Stimulated activated memory B cell treated with anti-CD40 and anti-IgM and Interleukin-4, amounts not matched to agents 10 μg/mL and 1 μg/mL and 100 μg/mL, for 72 hours (primary cell): ENCODE measurements around the gene EBP.

Source experiments
- ATAC-seq: fragments of 150-1000 bp; cut with Tn5 transposase; 2 replicates; pipeline ENCODE4 v1.10.0; 2021
- H3K27ac Mint-ChIP-seq: one replicate; pipeline ENCODE4 v1.8.0; 2022; ENCODE audit warnings: mild to moderate bottlenecking, mixed read lengths
- H3K27me3 Mint-ChIP-seq: one replicate; pipeline ENCODE4 v1.8.0; 2022; ENCODE audit warnings: mixed read lengths
- H3K36me3 Mint-ChIP-seq: one replicate; pipeline ENCODE4 v1.8.0; 2022; ENCODE audit warnings: mixed read lengths
- H3K4me1 Mint-ChIP-seq: one replicate; pipeline ENCODE4 v1.8.0; 2022; ENCODE audit warnings: mixed read lengths
- H3K4me3 Mint-ChIP-seq: one replicate; pipeline ENCODE4 v1.8.0; 2022; ENCODE audit warnings: mild to moderate bottlenecking, moderate library complexity, mixed read lengths
- H3K9me3 Mint-ChIP-seq: one replicate; pipeline ENCODE4 v1.8.0; 2022; ENCODE audit warnings: mixed read lengths

EBP gene

DNA sequence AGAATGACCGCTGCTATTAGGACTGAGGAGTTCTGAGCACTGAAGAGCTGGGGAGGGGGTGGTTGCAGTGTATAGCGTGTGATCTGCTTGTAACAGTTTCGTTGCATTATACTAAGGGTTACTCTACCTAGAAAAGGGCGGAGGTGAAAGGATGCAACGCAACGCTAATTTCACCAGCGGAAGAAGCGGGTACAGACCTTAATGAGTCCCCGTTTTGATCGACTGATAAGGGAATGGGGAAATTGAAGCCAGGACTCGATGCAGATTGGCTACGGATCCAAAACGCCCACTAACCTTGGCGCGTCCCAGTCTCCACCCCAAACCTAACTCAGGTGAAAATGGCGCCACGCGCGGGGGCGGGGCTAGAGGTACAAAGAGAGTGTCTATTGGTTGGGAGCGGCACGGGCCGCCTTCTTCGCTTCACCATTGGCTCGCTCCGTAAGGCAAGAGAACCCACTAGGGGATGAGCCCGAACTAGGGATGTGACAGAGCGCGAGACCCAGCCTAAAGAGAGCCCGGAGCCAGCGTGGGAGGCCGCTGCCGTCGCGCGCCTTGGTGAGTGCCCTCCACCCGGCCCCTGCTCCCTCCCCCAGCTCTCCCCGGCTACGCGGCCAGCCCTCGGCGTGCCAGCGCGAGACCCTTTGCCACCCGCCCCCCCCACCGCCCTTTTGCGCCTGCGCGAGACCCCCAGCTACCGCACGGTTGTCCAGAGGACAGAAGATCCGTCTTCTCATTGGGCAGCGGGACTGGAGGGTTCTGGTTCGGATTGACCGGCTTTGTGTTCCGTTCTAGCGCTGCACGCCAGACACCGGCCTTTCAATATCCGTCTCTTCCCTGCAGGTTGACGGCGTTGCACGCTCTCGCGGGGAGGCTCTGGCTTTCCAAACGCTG, at the start of gene EBP:
Gene EBP (plus strand): TSS at position 456 of the 891 bp plus-strand sequence. CDS start 1,964 bp downstream, outside the sequence.
- H3K4me3 Mint-ChIP-seq = peak within 1 kb of the TSS; percentile 84
- peak; percentile 100 for ATAC-seq
- H3K9me3 Mint-ChIP-seq = no peaks in the 10 kb centered on the region
- H3K4me1 Mint-ChIP-seq = peaks cover 21% of the 10 kb centered on the region
- no peaks in the 10 kb centered on the region for H3K27me3 Mint-ChIP-seq
- peak within 1 kb of the TSS; percentile 95 for H3K27ac Mint-ChIP-seq
- H3K36me3 Mint-ChIP-seq = peaks cover 8% of the 10 kb centered on the region

DNA sequence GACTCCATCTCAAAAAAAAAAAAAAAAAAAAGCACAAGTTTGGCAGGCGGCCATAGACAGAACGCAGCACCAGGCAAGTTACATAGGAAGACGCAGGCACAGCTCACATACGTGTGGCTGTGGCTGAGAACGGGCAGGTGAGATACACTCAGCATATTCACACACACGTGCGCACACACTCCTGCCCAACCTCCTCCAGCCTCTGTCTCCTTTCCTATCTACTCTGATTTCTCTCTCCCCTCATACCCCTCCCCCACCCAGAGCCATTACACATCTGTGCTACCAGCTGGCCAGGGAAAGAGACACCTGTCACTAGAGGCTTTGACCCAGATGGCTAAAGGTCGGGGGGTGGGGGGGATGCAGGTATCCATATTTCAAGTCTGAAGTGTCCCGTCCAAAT, 49.4 kb upstream of the EBP start:
- Mint-ChIP-seq H3K9me3 (no peaks in the 10 kb centered on the region), H3K36me3 (peaks cover under 1% of the 10 kb centered on the region), H3K4me3 (no peak overlapping the region), H3K27me3 (no peaks in the 10 kb centered on the region), H3K4me1 (peaks cover 35% of the 10 kb centered on the region), H3K27ac (no peak overlapping the region)
- no peak for ATAC-seq

DNA sequence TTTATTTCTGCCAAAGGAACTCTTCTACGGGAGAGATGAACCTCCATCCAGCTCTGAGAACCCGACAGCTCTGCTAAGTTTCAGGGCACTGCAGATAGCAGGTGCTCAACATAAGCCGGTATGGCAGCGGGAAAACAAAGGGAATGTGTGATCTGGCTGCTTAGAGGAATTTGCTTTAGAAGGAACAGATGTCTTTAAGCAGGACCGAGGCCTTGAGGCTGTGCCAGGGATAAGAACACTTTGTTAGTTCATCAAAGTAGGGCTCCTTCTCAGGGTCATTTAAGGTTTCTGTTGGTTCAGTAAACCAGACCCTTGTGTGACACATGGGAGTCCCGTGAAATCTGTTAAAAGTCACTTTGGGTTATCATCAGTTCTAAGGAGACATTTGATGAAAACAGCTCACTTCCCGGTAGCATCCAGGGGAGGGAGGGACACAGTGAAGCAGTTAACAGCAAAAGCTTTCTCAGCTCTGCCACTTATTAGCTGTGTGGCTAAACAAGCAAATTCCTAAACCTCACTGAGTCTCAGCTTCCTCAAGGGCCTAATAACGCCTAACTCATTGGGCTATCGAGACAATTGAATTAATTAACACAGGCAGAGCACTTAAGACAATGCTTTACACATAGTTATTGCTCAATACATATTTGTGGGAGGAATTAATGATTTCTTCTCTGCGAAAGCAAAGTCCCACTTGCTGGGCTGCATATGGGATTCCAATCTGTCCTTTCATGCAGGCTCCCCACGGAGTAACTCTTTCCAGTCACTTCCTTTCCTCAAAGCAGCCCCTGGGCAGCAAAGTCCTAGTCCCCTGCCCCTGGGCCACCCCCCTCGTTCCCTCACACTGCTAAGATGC, 48.5 kb upstream of the EBP start:
- H3K4me3 Mint-ChIP-seq = no peak overlapping the region
- no peak for ATAC-seq
- H3K4me1 Mint-ChIP-seq = peaks cover 35% of the 10 kb centered on the region
- H3K27me3 Mint-ChIP-seq = no peaks in the 10 kb centered on the region
- H3K36me3 Mint-ChIP-seq = peaks cover 8% of the 10 kb centered on the region
- no peak overlapping the region for H3K27ac Mint-ChIP-seq
- no peaks in the 10 kb centered on the region for H3K9me3 Mint-ChIP-seq

DNA sequence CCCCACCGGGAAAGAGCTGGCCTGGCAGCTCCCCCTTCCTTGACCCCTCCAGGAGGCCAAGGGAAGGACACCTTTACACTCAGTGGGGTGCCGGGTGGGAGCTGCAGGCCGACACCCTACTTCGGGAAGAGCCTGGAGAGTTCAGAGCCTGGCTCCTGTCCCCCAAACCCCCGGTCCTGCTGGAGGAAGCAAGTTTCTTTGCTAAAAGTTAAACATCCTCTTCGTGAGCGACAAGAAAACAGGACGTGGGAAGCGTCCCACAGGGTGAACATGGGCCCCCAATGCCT, 48.0 kb upstream of the EBP start:
- H3K4me3 Mint-ChIP-seq = no peak overlapping the region
- H3K9me3 Mint-ChIP-seq = no peaks in the 10 kb centered on the region
- H3K27me3 Mint-ChIP-seq = no peaks in the 10 kb centered on the region
- H3K4me1 Mint-ChIP-seq = peaks cover 34% of the 10 kb centered on the region
- H3K27ac Mint-ChIP-seq = no peak overlapping the region
- ATAC-seq = no peak
- peaks cover 14% of the 10 kb centered on the region for H3K36me3 Mint-ChIP-seq

DNA sequence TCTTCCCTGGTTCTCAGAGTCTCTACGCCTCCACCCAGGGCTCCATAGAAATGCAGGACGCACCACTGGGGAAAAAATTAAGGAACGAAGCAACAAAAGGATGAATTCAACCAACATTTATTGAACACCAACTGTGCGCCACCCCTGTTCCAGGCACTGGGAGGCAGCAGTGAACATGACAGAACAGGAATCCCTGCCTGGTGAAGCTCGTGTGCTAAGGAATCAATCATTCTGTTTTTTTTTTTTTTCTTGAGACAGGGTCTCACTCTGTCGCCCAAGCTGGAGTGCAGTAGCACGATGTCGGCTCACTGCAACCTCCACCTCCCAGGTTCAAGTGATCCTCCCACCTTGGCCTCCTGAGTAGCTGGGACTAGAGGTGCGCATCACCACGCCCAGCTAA, 47.5 kb upstream of the EBP start:
- Mint-ChIP-seq H3K36me3 (peaks cover 19% of the 10 kb centered on the region), H3K27ac (no peak overlapping the region), H3K27me3 (no peaks in the 10 kb centered on the region), H3K4me3 (no peak overlapping the region), H3K9me3 (no peaks in the 10 kb centered on the region), H3K4me1 (peaks cover 31% of the 10 kb centered on the region)
- ATAC-seq = no peak

DNA sequence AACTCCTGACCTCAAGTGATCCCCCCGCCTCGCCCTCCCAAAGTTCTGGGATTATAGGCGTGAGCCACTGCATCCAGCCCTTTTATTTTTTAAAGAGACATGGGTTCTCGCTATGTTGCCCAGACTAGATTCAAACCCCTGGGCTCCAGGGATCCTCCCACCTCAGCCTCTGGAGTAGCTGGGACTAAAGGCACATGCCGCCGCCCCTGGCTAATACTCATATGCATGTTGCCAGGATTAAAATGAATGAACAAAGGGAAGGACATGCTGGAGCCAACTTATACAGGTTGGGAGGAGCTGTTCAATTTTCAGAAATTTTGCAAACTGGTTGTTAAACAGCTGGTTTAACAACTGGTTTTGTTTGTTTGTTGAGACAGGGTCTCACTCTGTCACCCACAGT, 47.0 kb upstream of the EBP start:
- H3K4me3 Mint-ChIP-seq = peak overlapping the region; percentile 81
- H3K4me1 Mint-ChIP-seq = peaks cover 26% of the 10 kb centered on the region
- H3K27ac Mint-ChIP-seq = peak overlapping the region; percentile 94
- H3K9me3 Mint-ChIP-seq = no peaks in the 10 kb centered on the region
- no peaks in the 10 kb centered on the region for H3K27me3 Mint-ChIP-seq
- no peak for ATAC-seq
- peaks cover 22% of the 10 kb centered on the region for H3K36me3 Mint-ChIP-seq

DNA sequence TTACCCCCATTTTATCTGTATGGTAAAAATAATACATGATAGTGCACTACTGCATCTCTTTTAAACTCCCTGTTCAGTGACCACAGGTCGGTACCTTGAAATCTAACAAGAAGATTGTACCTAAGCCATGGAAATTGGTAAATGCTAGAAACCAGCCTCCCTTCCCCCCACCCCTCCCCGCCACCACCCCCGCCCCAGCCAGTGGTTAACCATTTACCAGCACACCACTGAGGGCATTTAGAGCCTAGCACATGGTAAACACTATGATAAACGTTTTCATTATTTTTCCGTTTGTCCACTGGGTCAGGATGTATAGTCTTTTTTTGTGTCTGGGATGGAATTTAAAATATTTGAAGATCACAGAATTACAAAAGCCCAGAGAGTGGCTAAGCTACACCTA, 46.3 kb upstream of the EBP start:
- Mint-ChIP-seq H3K36me3 (peaks cover 26% of the 10 kb centered on the region), H3K27me3 (no peaks in the 10 kb centered on the region), H3K27ac (peak overlapping the region; percentile 94), H3K4me1 (peaks cover 23% of the 10 kb centered on the region), H3K4me3 (peak overlapping the region; percentile 81), H3K9me3 (no peaks in the 10 kb centered on the region)
- ATAC-seq = no peak

DNA sequence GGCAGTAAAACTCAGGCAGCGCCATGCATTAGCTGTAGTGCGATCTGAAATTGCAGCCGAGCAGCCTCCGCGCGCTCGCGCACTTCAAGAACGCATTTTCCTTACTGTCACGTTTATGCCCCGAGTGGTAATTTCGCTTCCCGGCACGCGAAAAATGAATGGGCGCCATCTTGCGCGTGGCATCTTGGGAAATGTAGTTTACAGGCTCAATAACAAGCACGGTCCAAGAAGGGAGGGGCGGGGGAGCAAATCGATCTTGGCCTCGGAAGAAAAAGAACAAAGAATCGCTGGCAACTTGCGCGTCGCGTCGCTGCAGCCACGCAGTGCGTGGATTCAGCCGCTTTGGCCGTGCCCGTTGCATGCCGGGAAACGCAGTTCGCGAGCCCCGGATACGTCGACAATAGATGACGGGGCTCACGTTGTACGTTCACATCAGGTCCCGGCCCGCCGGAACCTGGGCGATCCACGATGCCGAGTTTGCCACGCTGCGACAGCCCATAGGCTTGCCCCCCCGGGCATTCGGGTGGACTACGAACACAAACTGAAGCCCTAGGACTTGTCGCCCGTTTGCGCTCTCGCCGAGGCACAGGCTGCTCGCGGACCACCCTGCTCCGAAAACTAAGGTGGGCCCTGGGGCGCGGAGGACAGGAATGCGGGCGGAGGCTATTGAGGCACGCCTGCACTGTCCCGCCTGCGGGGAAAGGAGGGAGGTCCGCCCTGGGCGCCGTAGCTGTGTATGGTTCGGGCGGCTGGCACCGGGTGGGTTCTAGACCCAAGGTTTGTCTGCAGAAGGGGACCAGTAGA, 45.6 kb upstream of the EBP start, which contains the start of gene FTSJ1:
Gene FTSJ1 (plus strand): TSS at position 426 of the 804 bp plus-strand sequence. CDS start 1,849 bp downstream, outside the sequence.
- peaks cover 23% of the 10 kb centered on the region for H3K4me1 Mint-ChIP-seq
- peak within 1 kb of the TSS; percentile 81 for H3K4me3 Mint-ChIP-seq
- H3K9me3 Mint-ChIP-seq = no peaks in the 10 kb centered on the region
- no peaks in the 10 kb centered on the region for H3K27me3 Mint-ChIP-seq
- peaks cover 33% of the 10 kb centered on the region for H3K36me3 Mint-ChIP-seq
- ATAC-seq = peak; percentile 98
- H3K27ac Mint-ChIP-seq = peak within 1 kb of the TSS; percentile 94

DNA sequence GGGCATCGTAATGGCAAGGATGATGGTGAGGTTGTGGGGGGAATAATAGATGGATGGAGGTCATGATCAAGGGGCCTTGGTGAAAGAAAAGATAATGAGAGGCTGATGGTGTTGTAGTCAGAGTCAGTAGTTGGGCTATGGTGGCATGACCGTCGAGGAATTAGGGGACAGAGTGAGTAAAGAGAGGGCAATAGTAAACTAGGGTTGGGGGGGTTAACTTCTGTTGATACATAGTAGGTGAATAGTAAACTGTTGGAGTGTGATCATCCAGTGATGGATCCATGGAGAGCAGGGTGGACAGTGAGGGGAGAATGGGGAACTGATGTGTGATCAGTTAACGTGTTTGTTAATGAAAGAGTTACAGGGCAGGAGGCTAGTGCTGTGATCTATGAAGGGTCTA, 44.7 kb upstream of the EBP start:
- H3K9me3 Mint-ChIP-seq = no peaks in the 10 kb centered on the region
- no peaks in the 10 kb centered on the region for H3K27me3 Mint-ChIP-seq
- H3K36me3 Mint-ChIP-seq = peaks cover 37% of the 10 kb centered on the region
- H3K4me3 Mint-ChIP-seq = peak overlapping the region; percentile 81
- peak overlapping the region; percentile 94 for H3K27ac Mint-ChIP-seq
- H3K4me1 Mint-ChIP-seq = peaks cover 23% of the 10 kb centered on the region
- ATAC-seq = no peak

DNA sequence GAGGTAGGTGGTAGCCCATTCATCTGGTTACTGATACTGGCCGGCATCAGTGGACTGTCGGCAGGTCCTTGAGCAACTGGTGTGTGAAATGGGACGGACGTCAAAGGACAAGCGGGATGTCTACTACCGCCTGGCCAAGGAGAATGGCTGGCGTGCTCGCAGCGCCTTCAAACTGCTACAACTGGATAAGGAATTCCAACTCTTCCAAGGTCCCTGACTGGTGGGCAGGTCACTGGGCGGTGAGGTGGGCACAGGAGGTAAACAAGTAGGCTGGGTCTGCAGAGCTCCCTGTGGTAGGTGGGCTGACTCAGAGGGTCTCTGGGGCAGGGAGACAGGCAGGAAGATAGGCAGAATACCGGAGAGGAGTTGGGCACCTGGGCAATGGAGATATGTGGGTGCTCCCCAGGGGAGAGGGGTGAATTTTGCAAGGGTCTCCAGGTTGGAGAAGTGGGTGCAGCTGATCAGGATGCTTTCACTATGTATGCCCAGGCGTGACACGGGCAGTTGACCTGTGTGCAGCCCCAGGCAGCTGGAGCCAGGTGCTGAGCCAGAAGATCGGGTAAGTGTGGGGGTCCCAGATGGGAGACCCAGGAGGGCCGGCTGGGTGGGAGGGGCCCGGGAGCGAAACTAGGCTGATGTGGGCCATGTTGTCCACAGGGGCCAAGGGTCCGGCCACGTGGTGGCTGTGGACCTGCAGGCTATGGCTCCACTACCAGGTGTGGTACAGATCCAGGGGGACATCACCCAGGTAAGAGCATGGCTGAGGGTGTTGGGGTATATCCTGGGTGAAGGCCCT, 43.5 kb upstream of the EBP start:
- Mint-ChIP-seq H3K4me1 (peaks cover 23% of the 10 kb centered on the region), H3K9me3 (no peaks in the 10 kb centered on the region), H3K36me3 (peaks cover 40% of the 10 kb centered on the region), H3K4me3 (no peak overlapping the region), H3K27ac (peak overlapping the region; percentile 94), H3K27me3 (no peaks in the 10 kb centered on the region)
- no peak for ATAC-seq

DNA sequence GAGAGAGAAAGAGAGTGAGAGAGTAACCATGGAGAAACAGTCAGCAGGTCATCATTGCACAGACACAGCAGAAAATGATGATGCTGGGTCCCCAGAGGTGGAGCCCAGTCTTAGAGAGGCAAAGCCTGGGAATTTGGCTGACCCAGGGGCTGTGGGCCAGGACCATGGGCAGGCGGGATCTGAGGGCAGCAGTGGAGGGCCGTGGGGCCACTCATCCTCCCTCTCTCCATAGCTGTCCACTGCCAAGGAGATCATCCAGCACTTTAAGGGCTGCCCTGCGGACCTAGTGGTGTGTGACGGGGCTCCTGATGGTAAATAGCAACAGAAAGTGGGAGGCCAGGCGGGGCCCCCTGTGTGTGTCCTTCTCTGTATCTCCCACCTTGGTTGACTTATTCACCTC, 42.8 kb upstream of the EBP start:
- Mint-ChIP-seq H3K4me1 (peaks cover 23% of the 10 kb centered on the region), H3K27me3 (no peaks in the 10 kb centered on the region), H3K9me3 (no peaks in the 10 kb centered on the region), H3K27ac (no peak overlapping the region), H3K36me3 (peaks cover 40% of the 10 kb centered on the region), H3K4me3 (no peak overlapping the region)
- no peak for ATAC-seq

DNA sequence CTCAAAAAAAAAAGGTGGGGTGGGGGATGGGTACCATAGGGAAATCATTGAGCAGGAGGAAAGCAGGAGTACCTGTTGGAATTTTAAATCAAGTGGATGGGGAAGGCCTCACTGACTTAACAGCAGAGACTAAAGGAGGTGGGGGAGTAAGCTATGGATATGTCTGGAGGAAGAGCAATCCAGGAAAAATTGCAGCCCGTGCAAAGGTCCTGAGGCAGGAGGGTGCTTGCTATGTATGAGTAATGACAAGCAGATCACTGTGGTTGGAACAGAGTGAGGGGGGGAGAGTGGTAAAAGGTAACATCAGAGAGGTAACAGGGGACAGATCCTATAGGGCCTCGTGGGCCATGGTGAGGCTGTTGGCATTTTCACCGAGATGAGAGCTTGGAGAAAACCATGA, 41.5 kb upstream of the EBP start:
- Mint-ChIP-seq H3K4me1 (peaks cover 23% of the 10 kb centered on the region), H3K27ac (peak overlapping the region; percentile 7), H3K27me3 (no peaks in the 10 kb centered on the region), H3K36me3 (peaks cover 40% of the 10 kb centered on the region), H3K4me3 (no peak overlapping the region), H3K9me3 (no peaks in the 10 kb centered on the region)
- no peak for ATAC-seq

DNA sequence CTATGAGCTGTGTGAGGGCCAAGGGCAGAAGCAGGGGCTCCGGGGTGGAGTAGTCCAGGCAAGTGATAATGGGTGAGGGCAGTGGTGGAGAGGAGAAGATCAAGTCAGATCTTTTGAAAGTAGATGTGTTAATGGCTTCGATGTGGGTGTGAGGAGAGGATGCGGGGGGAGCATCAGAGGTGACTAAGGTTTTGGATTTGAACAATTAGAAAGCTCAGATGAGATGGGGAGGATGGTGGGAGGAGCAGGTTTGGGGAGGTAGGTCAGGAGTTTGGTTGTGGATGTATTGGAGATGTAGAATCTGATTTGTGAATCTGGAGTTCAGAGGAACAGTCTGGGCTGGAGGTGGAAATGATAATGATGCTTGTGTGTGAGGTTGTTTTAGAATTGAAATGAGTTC, 41.0 kb upstream of the EBP start:
- Mint-ChIP-seq H3K4me3 (no peak overlapping the region), H3K36me3 (peaks cover 40% of the 10 kb centered on the region), H3K27ac (peak overlapping the region; percentile 7), H3K27me3 (no peaks in the 10 kb centered on the region), H3K4me1 (peaks cover 23% of the 10 kb centered on the region), H3K9me3 (no peaks in the 10 kb centered on the region)
- ATAC-seq = no peak

DNA sequence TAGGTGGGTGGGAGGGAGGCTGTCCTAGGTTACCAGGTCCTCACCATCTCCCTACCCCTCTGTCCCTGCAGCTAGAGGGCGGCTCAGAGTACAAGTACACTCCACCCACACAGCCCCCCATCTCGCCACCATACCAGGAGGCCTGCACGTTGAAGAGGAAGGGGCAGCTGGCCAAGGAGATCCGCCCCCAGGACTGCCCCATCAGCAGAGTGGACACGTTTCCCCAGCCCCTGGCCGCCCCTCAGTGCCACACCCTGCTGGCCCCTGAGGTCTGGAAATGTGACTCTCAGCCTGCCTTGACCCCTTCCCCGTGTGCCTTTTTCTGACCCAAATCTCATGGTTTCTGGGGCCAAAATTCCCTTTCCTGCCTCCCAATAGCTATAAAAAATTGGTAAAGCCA, 39.1 kb upstream of the EBP start:
- Mint-ChIP-seq H3K4me1 (peaks cover 10% of the 10 kb centered on the region), H3K36me3 (peaks cover 36% of the 10 kb centered on the region), H3K27ac (no peak overlapping the region), H3K9me3 (no peaks in the 10 kb centered on the region), H3K4me3 (no peak overlapping the region), H3K27me3 (no peaks in the 10 kb centered on the region)
- ATAC-seq = no peak
